Measurements from ENCODE around the gene CHRNA4. TPM values are rescaled to one million over a fixed set of nuclear protein-coding genes. Genes with fewer than 3 reads are reported as not detected.

Gene CHRNA4
- polyA plus RNA-seq, 4 donors: 1.6 to 24.5 (median 7.5) TPM

DNA sequence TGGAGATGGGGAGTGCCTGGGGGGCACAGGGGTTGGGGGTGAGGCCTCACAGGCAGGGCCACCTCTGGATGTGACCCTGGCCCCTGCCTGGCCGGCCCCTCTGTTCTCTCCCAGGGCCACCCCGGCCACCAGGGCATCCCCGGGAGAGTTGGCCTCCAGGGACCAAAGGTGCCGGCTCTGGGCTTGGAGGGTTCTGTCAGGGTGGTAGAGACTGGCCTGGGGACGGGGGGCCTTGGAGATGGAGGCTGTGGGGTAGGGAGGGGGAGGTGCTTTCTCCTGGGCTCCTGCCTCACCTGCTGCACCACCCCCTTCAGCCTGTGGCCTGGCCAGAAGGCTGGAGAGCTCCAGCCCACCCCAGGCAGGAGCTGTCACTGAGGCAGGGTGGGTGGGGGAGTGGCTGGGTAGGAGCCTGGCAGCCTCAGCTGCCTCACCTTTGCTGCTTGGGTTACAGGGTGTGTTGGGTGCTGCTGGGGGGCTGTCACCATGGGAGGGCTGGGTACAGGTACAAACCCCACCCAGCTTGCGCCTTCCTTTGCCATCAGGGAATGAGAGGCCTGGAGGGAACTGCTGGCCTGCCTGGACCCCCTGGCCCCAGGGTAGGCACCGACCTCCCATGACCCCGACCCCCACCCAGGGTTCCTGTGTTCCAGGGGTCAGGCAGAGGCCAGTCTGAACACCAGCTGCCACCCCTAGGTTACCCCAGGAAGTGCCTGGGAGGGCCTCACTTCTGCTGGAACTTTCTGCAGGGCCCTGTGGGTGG, 35.4 kb downstream of the CHRNA4 start:
- DNase-seq (ENCODE audit: low read depth in 4 of 4, low spot score in 3 of 4): no peak

DNA sequence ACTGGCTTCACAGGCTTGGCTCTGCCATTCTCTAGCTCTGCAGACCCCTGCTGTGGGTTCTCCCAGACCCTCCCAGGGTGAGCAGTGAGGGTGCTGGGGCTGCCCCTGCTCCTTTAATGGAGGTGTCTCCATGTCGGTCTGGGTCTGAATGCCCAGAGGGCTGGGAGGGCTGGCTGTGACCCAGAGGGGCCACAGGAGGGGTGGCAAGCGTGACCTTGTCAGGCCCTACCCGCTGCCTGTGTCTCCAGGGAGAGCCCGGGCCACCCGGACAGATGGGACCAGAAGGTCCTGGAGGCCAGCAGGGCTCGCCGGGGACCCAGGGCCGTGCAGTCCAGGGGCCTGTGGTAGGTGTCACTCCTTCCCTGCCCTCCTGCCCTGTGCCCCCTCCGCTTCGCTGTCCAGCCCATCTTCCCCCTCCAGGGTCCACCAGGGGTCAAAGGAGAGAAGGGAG, 36.1 kb downstream of the CHRNA4 start:
- DNase-seq (ENCODE audit: low read depth in 4 of 4, low spot score in 3 of 4): no peak

DNA sequence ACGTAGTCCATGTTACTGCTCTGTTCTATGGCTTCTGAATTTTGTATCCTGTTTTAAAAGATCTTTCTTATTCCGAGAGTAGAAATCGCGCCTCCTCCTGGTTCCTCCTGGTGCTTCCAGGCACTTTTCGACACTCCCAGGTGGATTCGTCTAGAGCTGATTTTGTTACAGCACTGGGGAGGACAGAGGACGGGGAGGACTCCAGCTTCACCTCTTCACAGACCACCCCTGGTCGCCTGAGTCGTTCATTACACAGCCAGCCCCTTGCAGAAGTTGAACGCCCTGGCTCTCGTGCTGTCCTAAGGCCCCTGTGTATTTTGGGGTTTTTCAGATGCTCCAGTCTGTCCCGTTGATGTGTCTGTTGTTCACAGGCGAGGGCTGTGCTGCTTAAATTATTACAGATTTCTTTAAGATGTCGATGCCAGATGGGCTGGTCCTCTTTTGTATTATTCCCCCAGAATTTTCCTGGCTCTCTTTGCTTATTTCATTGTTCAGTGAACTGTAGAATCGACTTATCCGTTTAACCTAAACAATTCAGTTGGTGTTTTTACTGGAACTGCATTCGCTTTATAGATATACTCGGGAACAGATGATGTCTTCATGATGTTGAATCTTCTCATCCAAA, 37.7 kb downstream of the CHRNA4 start:
- DNase-seq (ENCODE audit: low read depth in 4 of 4, low spot score in 3 of 4): no peak

DNA sequence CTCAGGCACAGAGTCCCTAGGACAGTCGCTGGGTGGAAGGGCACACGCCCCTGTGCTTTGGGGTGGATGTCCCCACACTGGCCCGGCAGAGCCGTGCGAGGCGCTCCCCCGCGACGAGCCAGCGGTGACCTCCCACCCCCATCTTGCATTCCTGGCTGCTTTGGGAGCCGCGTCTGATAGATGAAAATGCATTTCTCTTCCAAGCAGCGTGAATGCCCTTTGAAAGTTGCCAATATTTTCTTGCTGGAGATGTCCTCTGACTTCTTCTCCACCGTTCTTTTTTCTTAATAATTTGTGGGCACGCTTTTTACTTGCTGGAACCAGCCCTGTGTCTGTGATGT, 38.2 kb downstream of the CHRNA4 start:
- no peak for DNase-seq (ENCODE audit: low read depth in 4 of 4, low spot score in 3 of 4)

DNA sequence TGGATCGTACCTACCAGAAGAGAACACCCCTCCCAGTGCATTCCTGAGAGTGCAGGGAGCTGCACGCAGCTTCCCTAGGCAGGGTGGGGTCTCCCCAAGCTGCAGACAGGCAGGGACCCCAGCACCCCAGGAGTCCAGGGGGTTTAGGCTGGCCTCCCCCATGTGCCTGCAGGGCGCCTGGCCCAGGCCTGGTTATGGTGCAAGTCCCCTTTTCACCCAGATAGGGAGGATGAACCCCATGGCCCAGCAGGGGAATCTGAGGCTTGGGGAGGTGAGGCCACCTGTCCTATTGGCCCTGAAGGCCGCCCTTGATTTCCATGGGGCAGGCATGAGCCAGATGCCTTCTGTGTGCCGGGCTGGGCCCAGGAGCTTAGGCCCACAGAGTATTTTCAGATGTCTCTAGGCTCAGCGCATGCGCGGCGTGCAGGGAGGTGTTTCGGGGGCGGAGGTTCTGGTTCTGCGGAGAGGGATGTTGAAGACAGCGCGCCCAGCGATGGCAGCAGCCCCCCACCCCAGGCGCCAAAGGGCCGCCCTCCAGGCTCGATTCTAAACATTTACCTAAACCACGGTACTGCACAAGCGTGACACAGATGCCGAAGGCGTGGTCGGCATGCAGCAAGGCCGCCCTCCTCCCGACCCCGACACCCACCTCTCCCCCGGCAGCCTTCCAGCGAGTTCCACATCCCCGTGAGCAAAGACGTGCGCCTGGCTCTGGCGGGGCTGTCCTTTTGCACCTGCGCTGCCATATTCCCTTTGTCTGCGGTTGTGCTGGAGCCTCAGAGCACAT, 38.8 kb downstream of the CHRNA4 start:
- DNase-seq (ENCODE audit: low read depth in 4 of 4, low spot score in 3 of 4): no peak

DNA sequence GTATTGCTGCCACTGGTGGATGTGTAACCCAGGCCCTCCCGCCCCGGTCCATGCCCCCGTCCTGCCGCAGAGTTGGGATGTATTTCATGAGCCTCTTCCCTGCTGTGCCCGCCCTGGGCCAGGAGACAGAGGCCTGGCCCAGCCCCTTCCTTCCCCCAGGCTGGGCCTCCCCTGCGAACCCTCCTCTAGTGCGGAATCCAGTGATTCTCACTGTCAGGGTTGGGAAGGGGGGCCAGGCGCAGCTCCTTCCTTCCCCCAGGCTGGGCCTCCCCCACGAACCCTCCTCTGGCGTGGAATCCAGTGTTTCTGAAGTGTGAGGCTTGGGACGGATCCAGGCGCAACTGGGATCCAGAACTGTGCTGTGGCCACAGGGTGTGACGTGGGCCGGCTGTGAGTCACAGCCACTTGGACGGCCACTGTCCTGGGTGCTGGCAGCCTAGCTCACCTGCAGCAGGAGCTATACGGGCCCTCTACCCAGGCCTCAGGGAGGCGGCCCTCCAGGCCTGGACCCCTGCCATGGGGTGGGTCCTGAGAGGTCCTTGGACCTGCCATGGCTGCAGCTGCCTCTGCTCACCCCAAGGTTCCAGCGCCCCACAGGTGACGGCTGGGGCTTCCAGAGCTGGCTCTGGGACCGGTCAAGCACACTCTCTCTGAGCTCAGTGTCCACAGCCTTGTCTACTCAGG, 39.9 kb downstream of the CHRNA4 start:
- no peak for DNase-seq (ENCODE audit: low read depth in 4 of 4, low spot score in 3 of 4)

DNA sequence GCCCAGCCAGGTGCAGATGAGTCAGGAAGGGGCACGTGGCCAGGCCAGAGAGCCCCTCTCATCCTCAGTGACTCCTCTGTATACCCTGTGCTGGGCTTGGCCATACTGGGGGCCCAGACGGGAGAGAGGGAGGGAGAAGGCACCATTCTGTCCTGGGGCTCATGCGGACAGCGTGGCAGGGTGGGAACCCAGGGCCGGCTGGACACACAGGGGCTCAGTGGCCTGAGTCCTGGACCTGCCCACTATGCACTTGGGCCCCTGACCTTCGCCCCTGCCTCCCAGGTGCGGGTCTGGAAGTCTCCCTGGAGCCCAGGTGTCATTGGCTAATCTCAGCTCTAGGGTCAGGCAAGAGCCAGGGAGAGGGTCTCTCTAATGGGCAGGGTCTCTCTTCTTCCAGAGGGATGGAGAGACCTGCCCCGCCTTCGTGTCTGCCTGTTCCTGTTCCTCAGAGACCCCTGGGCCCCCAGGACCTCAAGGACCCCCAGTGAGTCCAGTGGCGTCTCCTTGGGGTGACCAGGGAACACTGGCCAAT, 40.5 kb downstream of the CHRNA4 start:
- no peak for DNase-seq (ENCODE audit: low read depth in 4 of 4, low spot score in 3 of 4)

DNA sequence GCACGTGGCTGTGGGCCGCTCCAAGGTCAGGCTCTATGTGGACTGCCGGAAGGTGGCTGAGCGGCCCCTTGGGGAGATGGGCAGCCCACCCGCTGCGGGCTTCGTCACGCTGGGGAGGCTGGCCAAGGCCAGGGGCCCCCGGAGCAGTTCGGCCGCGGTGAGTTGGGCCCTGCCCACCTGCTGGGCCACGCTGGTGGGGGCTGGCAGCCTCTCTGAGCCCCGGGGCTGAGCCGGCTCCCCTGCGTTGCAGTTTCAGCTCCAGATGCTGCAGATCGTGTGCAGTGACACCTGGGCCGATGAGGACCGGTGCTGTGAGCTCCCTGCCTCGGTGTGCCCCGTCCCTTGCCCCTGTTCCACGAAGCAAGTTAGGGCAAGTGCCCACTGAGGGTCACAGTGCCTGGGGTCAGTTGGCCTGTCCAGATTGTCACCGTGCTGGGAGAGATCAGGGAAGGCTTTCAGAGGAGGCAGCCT, 41.1 kb downstream of the CHRNA4 start:
- DNase-seq (ENCODE audit: low read depth in 4 of 4, low spot score in 3 of 4): no peak

DNA sequence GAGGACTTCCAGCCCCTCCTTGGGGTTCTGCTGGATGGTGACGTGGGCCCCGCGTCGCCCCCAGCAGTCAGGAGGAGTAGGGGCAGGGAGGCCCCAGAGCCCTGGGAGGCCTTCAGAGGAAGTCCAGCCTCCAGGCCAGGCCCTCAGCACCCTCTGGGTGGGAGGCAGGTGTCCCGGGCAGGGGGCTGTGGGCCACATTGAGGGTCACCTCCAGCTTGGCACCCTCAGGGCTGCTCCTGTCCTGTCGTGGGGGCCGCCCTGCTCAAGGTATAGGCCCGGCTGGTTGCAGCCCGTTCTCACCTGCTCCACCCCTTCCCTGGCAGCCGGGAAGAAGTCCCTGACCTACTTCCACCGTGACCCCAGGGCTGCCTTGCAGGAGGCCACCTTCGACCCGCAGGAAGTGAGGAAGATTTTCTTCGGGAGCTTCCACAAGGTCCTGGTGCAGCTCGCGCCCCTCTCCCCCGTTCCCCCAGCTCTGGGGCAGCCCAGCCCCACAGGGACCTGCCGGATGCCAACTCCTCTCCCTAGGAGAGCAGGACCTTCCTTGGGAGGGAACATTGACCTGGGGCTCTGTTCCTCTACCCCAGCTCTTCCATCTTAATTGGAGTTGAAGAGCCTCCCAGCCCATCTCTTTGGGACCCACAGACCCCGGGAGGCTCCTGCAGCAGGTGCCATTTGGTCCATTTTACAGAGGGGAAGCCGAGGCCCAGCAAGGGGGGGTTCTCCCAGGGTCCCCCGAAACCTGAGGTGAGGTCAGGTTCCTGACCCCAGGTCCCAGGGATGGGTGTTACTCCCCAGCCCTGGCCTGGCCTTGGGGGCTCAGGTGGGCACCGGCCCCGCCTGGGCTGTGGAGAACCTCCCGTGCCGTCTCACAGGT, 41.7 kb downstream of the CHRNA4 start:
- no peak for DNase-seq (ENCODE audit: low read depth in 4 of 4, low spot score in 3 of 4)

DNA sequence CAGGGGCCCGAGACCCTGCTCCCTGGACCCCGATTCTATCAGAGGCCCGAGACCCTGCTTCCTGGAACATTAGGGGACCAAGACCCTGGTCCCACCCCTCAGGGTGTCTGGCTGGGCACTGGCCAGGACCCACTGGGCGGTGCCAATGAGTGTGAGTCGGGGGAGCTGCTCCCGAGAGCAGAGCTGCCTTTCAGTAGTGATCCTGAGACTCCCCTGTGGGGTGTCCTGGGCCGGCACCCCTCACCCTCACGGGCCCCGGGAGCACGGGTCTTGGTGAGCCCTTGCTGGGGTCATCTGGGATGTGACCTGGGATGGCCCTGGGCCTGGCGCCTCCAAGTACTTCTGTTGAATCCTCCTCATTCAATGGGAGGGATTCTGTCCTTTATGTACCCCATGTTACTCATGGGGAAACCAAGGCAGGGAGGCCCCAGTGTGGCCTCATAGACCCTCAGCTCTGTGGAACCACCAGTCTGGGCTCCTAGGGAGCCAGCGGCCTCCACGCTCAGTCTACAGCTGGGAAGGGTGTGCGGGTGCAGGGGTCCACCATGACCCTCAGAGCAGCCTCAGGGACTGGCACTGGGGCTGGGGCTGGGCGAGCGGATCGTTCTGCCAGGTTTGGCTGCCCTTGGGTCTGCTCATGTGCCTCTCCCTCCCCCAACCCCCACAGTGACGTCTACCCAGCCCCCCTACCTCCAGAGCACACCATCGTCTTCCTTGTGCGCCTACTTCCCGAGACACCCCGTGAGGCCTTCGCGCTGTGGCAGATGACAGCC, 42.6 kb downstream of the CHRNA4 start:
- DNase-seq (ENCODE audit: low read depth in 4 of 4, low spot score in 3 of 4): no peak

DNA sequence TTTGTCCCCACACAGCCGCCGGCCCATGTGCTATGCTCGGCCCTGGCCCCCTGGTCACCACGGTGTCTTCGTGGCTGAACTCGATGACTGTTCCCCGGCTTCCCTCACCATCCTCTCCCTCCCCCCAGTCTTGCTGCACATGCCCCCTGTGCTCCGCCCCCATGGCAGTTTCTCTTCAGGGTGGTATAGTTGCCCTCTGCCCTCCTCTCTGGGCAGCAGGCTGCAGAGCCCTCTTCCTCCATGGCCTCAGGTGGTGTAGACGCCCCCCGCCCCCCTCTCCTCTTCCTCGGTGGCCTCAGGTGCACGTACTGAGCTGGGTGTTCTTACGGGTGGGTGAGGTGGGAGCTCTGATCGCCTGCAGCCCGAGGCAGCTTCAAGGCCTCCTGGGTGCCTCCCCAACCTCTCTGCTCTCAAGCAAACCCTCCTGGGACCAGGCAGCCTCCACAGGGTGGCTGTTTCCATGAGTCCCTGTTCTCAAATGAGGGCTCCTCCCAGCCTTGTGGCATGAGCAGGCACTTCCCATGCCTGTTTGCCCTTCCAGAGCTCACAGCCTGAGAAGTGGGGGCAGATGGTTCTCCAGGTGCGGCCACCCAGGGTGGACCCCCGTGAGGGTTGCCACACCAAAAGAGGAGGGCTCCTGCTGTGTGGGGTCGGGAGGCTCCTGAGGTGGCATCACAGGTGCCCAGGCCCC, 43.4 kb downstream of the CHRNA4 start:
- DNase-seq (ENCODE audit: low read depth in 4 of 4, low spot score in 3 of 4): no peak

DNA sequence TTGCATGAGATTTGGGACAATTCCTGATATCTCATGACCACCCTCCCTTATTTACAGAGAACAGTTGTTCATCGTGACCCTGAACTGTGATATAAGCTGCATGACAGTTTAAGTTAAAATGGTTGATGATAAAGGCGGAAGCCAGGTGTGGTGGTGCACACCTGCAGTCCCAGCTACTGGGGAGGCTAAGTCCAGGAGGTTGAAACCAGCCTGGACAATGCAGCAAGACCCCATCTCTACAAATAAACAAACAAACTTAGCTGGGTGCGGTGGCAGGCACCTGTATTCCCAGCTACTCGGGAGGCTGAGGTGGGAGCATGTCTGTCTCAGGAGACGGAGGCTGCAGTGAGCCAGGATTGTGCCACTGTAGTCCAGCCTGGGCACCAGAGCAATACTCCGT, 44.1 kb downstream of the CHRNA4 start:
- DNase-seq (ENCODE audit: low read depth in 4 of 4, low spot score in 3 of 4): no peak

DNA sequence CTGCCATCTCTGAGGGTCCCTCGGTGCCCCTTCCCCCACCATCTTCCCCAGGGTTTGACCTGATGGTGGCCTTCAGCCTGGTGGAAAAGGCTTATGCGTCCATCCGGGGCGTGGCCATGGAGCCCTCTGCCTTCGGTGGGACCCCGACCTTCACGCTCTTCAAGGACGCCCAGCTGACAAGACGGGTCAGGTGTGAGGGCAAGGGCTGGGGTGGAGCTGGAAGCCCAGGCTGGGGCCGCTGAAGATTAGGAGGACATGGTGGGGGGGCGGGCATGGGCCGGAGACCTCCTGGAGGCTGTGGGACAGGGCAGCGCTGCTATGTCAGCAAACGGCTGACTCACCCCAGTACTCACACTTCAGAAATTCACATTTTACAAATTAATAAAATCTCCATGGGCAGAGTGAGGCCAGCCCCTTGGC, 44.6 kb downstream of the CHRNA4 start:
- no peak for DNase-seq (ENCODE audit: low read depth in 4 of 4, low spot score in 3 of 4)

DNA sequence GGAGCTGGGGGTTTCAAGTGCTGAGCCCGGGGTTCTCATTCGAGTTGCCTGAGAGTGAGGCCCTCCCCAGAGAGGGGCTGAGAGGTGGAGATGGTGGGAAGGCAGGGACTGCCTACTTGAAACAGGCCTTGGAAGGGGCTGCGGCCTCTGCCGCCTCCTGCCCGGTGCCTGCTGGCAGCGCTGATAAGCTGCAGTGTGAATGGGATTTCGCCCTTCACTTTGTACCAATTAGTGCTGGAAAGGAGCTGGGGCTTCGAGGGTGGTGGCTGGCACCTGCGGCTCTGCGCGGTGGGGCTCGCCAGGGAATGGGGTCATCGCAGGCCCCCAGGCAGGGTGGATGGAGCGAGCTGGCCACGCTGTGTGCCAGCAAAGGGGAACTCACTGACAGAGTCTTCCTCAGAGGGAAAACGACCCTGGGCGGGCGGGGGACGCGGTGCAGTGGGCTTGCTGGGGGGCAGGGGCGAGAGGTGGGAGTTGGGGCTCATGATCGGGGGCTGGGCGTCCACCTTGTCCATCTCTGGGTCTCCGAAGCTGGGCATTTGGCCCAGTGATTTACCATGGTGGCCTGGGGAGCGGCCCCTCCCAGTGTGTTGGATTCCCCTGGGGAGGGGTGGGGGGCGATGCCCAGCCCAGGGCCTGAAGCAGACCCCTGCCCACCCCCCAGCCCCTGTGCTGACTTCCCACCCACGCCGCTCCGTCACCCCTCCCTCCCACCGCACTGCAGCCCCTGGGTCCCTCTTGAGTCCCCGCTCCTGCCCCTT, 45.2 kb downstream of the CHRNA4 start:
- no peak for DNase-seq (ENCODE audit: low read depth in 4 of 4, low spot score in 3 of 4)

DNA sequence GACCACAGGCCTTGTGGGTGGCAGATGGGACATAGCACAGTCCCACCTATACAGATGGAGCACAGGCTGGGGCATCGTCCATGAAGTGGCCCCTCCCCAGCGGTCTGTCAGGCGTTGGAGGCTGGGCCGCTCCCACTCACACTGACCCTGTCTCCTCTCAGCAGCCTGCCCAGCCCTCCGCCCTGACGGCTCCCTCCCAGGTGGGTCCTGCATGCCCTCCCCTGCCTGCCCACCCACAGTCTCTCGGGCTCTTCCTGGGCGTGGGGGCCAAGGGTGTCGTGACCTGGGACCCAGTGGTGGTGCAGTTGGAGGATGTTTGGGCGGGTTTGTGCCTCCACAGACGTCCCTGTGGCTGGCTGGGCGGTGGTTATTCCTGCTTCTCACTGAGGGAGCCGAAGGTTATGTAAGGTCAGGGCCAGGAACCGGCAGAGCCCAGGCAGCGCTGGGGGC, 45.9 kb downstream of the CHRNA4 start:
- no peak for DNase-seq (ENCODE audit: low read depth in 4 of 4, low spot score in 3 of 4)

DNA sequence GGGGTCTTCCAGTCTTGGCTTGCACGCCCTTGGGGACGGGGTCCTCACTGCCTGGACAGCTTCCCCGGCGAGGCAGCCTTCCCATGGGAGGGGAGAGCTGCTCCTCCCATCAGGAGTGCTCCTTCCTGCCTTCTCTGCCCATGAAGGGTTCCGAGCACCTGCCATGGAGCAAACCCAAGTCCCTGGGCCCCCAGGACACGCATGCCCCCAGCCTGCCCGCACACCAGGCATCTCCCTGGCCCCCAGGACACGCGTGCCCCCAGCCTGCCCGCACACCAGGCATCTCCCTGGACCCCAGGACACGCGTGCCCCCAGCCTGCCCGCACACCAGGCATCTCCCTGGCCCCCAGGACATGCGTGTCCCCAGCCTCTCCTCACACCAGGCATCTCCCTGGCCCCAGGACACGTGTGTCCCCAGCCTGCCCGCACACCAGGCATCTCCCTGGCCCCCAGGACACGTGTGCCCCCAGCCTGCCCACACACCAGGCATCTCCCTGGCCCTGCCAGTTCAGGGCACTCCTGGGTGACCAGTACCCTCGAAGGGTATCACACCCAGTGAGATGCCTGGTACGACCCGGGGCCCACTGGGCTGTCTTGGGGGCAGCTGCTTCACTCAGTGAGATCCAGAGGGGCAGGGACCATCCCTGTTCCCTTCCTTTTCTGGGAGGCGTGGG, 46.4 kb downstream of the CHRNA4 start:
- no peak for DNase-seq (ENCODE audit: low read depth in 4 of 4, low spot score in 3 of 4)

DNA sequence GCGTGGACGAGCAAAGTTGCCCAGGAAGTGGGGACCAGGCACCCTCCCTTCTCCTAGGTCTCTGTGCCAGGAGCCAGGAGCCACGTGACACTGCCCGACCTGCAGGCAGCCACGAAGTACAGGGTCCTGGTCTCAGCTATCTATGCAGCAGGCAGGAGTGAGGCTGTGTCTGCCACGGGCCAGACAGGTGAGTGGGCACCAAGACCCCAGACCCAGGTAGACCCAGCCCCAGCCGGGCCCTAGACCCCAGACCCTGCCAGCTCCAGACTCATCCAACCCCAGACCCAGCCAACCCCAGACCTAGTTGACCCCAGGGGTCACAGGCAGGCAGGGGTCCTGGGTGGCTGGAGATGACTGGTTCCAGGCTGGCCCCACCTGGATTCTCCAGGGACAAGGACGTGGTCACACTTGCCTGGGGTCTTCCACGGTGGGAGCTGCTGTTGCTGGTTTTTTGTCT, 47.1 kb downstream of the CHRNA4 start:
- DNase-seq (ENCODE audit: low read depth in 4 of 4, low spot score in 3 of 4): no peak

All from left renal pelvis (tissue), 4 donors.